ENCODE data around the gene OR52R1. TPM values are rescaled to one million over a fixed set of nuclear protein-coding genes. Genes with fewer than 3 reads are reported as not detected.

The OR52R1 gene
- total and polyA plus RNA-seq, 10 of the 15 experiments (the other 5 are each of a cell fraction or from before 2014, with no cell fraction given) = not detected

GRCh38 chr11:4763096-4763495 is 41.1 kb downstream of the OR52R1 start:
- Histone ChIP-seq H3K4me3 (no peak overlapping the region), H4K20me1 (ENCODE audit: control insufficient read depth, insufficient read depth) (no peaks in the 10 kb centered on the region), H2AFZ (ENCODE audit: control insufficient read depth, low read depth, low read length) (no peak overlapping the region), H3K4me2 (ENCODE audit: control insufficient read depth, insufficient read depth) (no peak overlapping the region), H3K27ac (ENCODE audit: control insufficient read depth, insufficient read depth) (no peak overlapping the region), H3K36me3 (ENCODE audit: control insufficient read depth in 2 of 2, insufficient read depth in 2 of 2, low read length in 1 of 2) (no peaks in the 10 kb centered on the region), H3K79me2 (ENCODE audit: control insufficient read depth, insufficient read depth, low read length) (no peaks in the 10 kb centered on the region), H3K27me3 (replicated peaks in 1 of 2; ENCODE audit: control insufficient read depth in 2 of 2, insufficient read depth in 2 of 2, low read length in 1 of 2) (no peaks in the 10 kb centered on the region), H3K4me1 (ENCODE audit: control insufficient read depth, insufficient read depth, low read length) (no peaks in the 10 kb centered on the region), H3K9ac (ENCODE audit: control insufficient read depth, insufficient read depth, low read length) (no peak overlapping the region), H3K9me3 (replicated peaks; ENCODE audit: control insufficient read depth, insufficient read depth, low read length) (no peaks in the 10 kb centered on the region)
- ChIA-PET RAD21 (ENCODE audit: unreplicated experiment) (no interaction called here), SMC1A (ENCODE audit: uncharacterized antibody, unreplicated experiment) (no interaction called here), CTCF (interaction anchor here (0.6 kb wide), 1 partner anchor 41 kb away, joined by 3 read pairs; no protein-coding TSS in a partner anchor), POLR2A (no interaction called here)
- FAIRE-seq (peak; percentile 7), ATAC-seq (peak; percentile 90), DNase-seq (ENCODE audit: low read depth, low spot score) (peak; percentile 20)
- intact Hi-C loops (cut with micrococcal nuclease; ENCODE audit: unreplicated experiment) (no loop called here), in situ Hi-C loops (cut with MboI) (no loop called here)
- TF ChIP-seq NFYB (IDR thresholded peaks at IDR 0.05; ENCODE audit: insufficient read depth, low read depth, low read length) (peak; percentile 85), NR2C2 (IDR thresholded peaks at IDR 0.05; ENCODE audit: borderline replicate concordance, control insufficient read depth, insufficient read length, low read depth) (no peak)
- 0% methylated on average over 2 of the region's 2 CpGs for WGBS (ENCODE audit: insufficient coverage, insufficient replicate concordance, low lambda C conversion rate, missing lambda C conversion rate)
- no TSS peak for BruUV-seq (replicated peaks)

Small RNA genes lying within 50 kb of the gene (small RNA-seq; reads per million reads assigned to genes)
- not detected for gene RF00091

Other genes with a start within 250 kb of the OR52R1 start
Only the 7 nearest of the 18 such genes appear.
- not detected in 2 replicates for gene OR51E2, start 106.5 kb downstream of the OR52R1 start, total RNA-seq (2014; rRNA removed)
- gene OR51E2, start 106.5 kb downstream of the OR52R1 start, total RNA-seq (2014; rRNA removed; fragmentation: Illumina TruSeq; extraction: Trizol) = not detected in 2 replicates
- gene OR51E2, start 106.5 kb downstream of the OR52R1 start, total RNA-seq (2021) = not detected in 2 replicates
- gene OR51E2, start 106.5 kb downstream of the OR52R1 start, polyA plus RNA-seq (2011; rRNA removed) = not detected in 2 replicates
- not detected in 2 replicates for gene OR51E2, start 106.5 kb downstream of the OR52R1 start, polyA plus RNA-seq (2014; fragmentation: Illumina TruSeq; extraction: Trizol)
- not detected for gene OR51E2, start 106.5 kb downstream of the OR52R1 start, polyA plus RNA-seq (2014; fragmentation: Nextera tagmentation; extraction: Ambion mirVana)
- gene OR51E2, start 106.5 kb downstream of the OR52R1 start, polyA plus RNA-seq (2014; rRNA removed) = not detected in 2 replicates
- not detected for gene OR51E2, start 106.5 kb downstream of the OR52R1 start, polyA plus RNA-seq (2016; fragmentation: Nextera tagmentation; extraction: Ambion mirVana)
- not detected in 2 replicates for gene MMP26, start 99.6 kb downstream of the OR52R1 start, total RNA-seq (2014; rRNA removed)
- gene MMP26, start 99.6 kb downstream of the OR52R1 start, total RNA-seq (2014; rRNA removed; fragmentation: Illumina TruSeq; extraction: Trizol) = not detected in 2 replicates
- not detected in 2 replicates for gene MMP26, start 99.6 kb downstream of the OR52R1 start, total RNA-seq (2021)
- gene MMP26, start 99.6 kb downstream of the OR52R1 start, polyA plus RNA-seq (2011; rRNA removed) = not detected in 2 replicates
- gene MMP26, start 99.6 kb downstream of the OR52R1 start, polyA plus RNA-seq (2014; fragmentation: Illumina TruSeq; extraction: Trizol) = not detected in 2 replicates
- gene MMP26, start 99.6 kb downstream of the OR52R1 start, polyA plus RNA-seq (2014; fragmentation: Nextera tagmentation; extraction: Ambion mirVana) = not detected
- gene MMP26, start 99.6 kb downstream of the OR52R1 start, polyA plus RNA-seq (2014; rRNA removed) = not detected in 2 replicates
- gene MMP26, start 99.6 kb downstream of the OR52R1 start, polyA plus RNA-seq (2016; fragmentation: Nextera tagmentation; extraction: Ambion mirVana) = not detected
- not detected in 2 replicates for gene OR51F1, start 34.4 kb downstream of the OR52R1 start, total RNA-seq (2014; rRNA removed)
- gene OR51F1, start 34.4 kb downstream of the OR52R1 start, total RNA-seq (2014; rRNA removed; fragmentation: Illumina TruSeq; extraction: Trizol) = not detected in 2 replicates
- gene OR51F1, start 34.4 kb downstream of the OR52R1 start, total RNA-seq (2021) = not detected in 2 replicates
- not detected in 2 replicates for gene OR51F1, start 34.4 kb downstream of the OR52R1 start, polyA plus RNA-seq (2011; rRNA removed)
- not detected in 2 replicates for gene OR51F1, start 34.4 kb downstream of the OR52R1 start, polyA plus RNA-seq (2014; fragmentation: Illumina TruSeq; extraction: Trizol)
- not detected for gene OR51F1, start 34.4 kb downstream of the OR52R1 start, polyA plus RNA-seq (2014; fragmentation: Nextera tagmentation; extraction: Ambion mirVana)
- gene OR51F1, start 34.4 kb downstream of the OR52R1 start, polyA plus RNA-seq (2014; rRNA removed) = not detected in 2 replicates
- gene OR51F1, start 34.4 kb downstream of the OR52R1 start, polyA plus RNA-seq (2016; fragmentation: Nextera tagmentation; extraction: Ambion mirVana) = not detected
- not detected in 2 replicates for gene OR51F2, start 16.9 kb upstream of the OR52R1 start, total RNA-seq (2014; rRNA removed)
- not detected in 2 replicates for gene OR51F2, start 16.9 kb upstream of the OR52R1 start, total RNA-seq (2014; rRNA removed; fragmentation: Illumina TruSeq; extraction: Trizol)
- not detected in 2 replicates for gene OR51F2, start 16.9 kb upstream of the OR52R1 start, total RNA-seq (2021)
- not detected in 2 replicates for gene OR51F2, start 16.9 kb upstream of the OR52R1 start, polyA plus RNA-seq (2011; rRNA removed)
- gene OR51F2, start 16.9 kb upstream of the OR52R1 start, polyA plus RNA-seq (2014; fragmentation: Illumina TruSeq; extraction: Trizol) = not detected in 2 replicates
- gene OR51F2, start 16.9 kb upstream of the OR52R1 start, polyA plus RNA-seq (2014; fragmentation: Nextera tagmentation; extraction: Ambion mirVana) = not detected
- not detected in 2 replicates for gene OR51F2, start 16.9 kb upstream of the OR52R1 start, polyA plus RNA-seq (2014; rRNA removed)
- gene OR51F2, start 16.9 kb upstream of the OR52R1 start, polyA plus RNA-seq (2016; fragmentation: Nextera tagmentation; extraction: Ambion mirVana) = not detected
- not detected in 2 replicates for gene OR51S1, start 44.8 kb upstream of the OR52R1 start, total RNA-seq (2014; rRNA removed)
- gene OR51S1, start 44.8 kb upstream of the OR52R1 start, total RNA-seq (2014; rRNA removed; fragmentation: Illumina TruSeq; extraction: Trizol) = not detected in 2 replicates
- gene OR51S1, start 44.8 kb upstream of the OR52R1 start, total RNA-seq (2021) = not detected in 2 replicates
- not detected in 2 replicates for gene OR51S1, start 44.8 kb upstream of the OR52R1 start, polyA plus RNA-seq (2011; rRNA removed)
- not detected in 2 replicates for gene OR51S1, start 44.8 kb upstream of the OR52R1 start, polyA plus RNA-seq (2014; fragmentation: Illumina TruSeq; extraction: Trizol)
- not detected for gene OR51S1, start 44.8 kb upstream of the OR52R1 start, polyA plus RNA-seq (2014; fragmentation: Nextera tagmentation; extraction: Ambion mirVana)
- not detected in 2 replicates for gene OR51S1, start 44.8 kb upstream of the OR52R1 start, polyA plus RNA-seq (2014; rRNA removed)
- gene OR51S1, start 44.8 kb upstream of the OR52R1 start, polyA plus RNA-seq (2016; fragmentation: Nextera tagmentation; extraction: Ambion mirVana) = not detected
- not detected in 2 replicates for gene OR51T1, start 77.5 kb upstream of the OR52R1 start, total RNA-seq (2014; rRNA removed)
- gene OR51T1, start 77.5 kb upstream of the OR52R1 start, total RNA-seq (2014; rRNA removed; fragmentation: Illumina TruSeq; extraction: Trizol) = not detected in 2 replicates
- gene OR51T1, start 77.5 kb upstream of the OR52R1 start, total RNA-seq (2021) = not detected in 2 replicates
- gene OR51T1, start 77.5 kb upstream of the OR52R1 start, polyA plus RNA-seq (2011; rRNA removed) = not detected in 2 replicates
- gene OR51T1, start 77.5 kb upstream of the OR52R1 start, polyA plus RNA-seq (2014; fragmentation: Illumina TruSeq; extraction: Trizol) = not detected in 2 replicates
- gene OR51T1, start 77.5 kb upstream of the OR52R1 start, polyA plus RNA-seq (2014; fragmentation: Nextera tagmentation; extraction: Ambion mirVana) = not detected
- not detected in 2 replicates for gene OR51T1, start 77.5 kb upstream of the OR52R1 start, polyA plus RNA-seq (2014; rRNA removed)
- gene OR51T1, start 77.5 kb upstream of the OR52R1 start, polyA plus RNA-seq (2016; fragmentation: Nextera tagmentation; extraction: Ambion mirVana) = not detected
- not detected in 2 replicates for gene OR51A7, start 99.4 kb upstream of the OR52R1 start, total RNA-seq (2014; rRNA removed)
- gene OR51A7, start 99.4 kb upstream of the OR52R1 start, total RNA-seq (2014; rRNA removed; fragmentation: Illumina TruSeq; extraction: Trizol) = not detected in 2 replicates
- gene OR51A7, start 99.4 kb upstream of the OR52R1 start, total RNA-seq (2021) = not detected in 2 replicates
- gene OR51A7, start 99.4 kb upstream of the OR52R1 start, polyA plus RNA-seq (2011; rRNA removed) = not detected in 2 replicates
- not detected in 2 replicates for gene OR51A7, start 99.4 kb upstream of the OR52R1 start, polyA plus RNA-seq (2014; fragmentation: Illumina TruSeq; extraction: Trizol)
- gene OR51A7, start 99.4 kb upstream of the OR52R1 start, polyA plus RNA-seq (2014; fragmentation: Nextera tagmentation; extraction: Ambion mirVana) = not detected
- gene OR51A7, start 99.4 kb upstream of the OR52R1 start, polyA plus RNA-seq (2014; rRNA removed) = not detected in 2 replicates
- gene OR51A7, start 99.4 kb upstream of the OR52R1 start, polyA plus RNA-seq (2016; fragmentation: Nextera tagmentation; extraction: Ambion mirVana) = not detected